Measurements from ENCODE around the gene PICALM. TPM values are rescaled to one million over a fixed set of nuclear protein-coding genes. Genes with fewer than 3 reads are reported as not detected.

The PICALM gene
- total and polyA plus RNA-seq, 2 of the 13 experiments (the other 11 are each of a cell fraction or from before 2014, with no cell fraction given), result 97.6 to 154 TPM

GRCh38 chr11:86013713-86014112, 55.2 kb downstream of the PICALM start (continued):
- TF ChIP-seq, protein P1, sequence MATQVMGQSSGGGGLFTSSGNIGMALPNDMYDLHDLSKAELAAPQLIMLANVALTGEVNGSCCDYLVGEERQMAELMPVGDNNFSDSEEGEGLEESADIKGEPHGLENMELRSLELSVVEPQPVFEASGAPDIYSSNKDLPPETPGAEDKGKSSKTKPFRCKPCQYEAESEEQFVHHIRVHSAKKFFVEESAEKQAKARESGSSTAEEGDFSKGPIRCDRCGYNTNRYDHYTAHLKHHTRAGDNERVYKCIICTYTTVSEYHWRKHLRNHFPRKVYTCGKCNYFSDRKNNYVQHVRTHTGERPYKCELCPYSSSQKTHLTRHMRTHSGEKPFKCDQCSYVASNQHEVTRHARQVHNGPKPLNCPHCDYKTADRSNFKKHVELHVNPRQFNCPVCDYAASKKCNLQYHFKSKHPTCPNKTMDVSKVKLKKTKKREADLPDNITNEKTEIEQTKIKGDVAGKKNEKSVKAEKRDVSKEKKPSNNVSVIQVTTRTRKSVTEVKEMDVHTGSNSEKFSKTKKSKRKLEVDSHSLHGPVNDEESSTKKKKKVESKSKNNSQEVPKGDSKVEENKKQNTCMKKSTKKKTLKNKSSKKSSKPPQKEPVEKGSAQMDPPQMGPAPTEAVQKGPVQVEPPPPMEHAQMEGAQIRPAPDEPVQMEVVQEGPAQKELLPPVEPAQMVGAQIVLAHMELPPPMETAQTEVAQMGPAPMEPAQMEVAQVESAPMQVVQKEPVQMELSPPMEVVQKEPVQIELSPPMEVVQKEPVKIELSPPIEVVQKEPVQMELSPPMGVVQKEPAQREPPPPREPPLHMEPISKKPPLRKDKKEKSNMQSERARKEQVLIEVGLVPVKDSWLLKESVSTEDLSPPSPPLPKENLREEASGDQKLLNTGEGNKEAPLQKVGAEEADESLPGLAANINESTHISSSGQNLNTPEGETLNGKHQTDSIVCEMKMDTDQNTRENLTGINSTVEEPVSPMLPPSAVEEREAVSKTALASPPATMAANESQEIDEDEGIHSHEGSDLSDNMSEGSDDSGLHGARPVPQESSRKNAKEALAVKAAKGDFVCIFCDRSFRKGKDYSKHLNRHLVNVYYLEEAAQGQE (IDR thresholded peaks at IDR 0.05; ENCODE audit: borderline replicate concordance in 1 of 2, low read depth in 1 of 2, low read length in 2 of 2), result no peak
- TF ChIP-seq TFDP2 (CRISPR knock-in tag; IDR thresholded peaks at IDR 0.05), result no peak
- no peak for TF ChIP-seq NFKB2 (CRISPR knock-in tag; IDR thresholded peaks at IDR 0.05; ENCODE audit: borderline replicate concordance)
- no peak for TF ChIP-seq ATRX (CRISPR knock-in tag; IDR thresholded peaks at IDR 0.05; ENCODE audit: borderline replicate concordance)
- TF ChIP-seq MZF1 (CRISPR knock-in tag; IDR thresholded peaks at IDR 0.05; ENCODE audit: borderline replicate concordance), result no peak
- TF ChIP-seq KLF9 (CRISPR knock-in tag; IDR thresholded peaks at IDR 0.05; ENCODE audit: low read depth), result no peak
- TF ChIP-seq TBP (CRISPR knock-in tag; IDR thresholded peaks at IDR 0.05), result no peak
- no peak for TF ChIP-seq ZKSCAN8 (CRISPR knock-in tag; IDR thresholded peaks at IDR 0.05; ENCODE audit: borderline replicate concordance)
- TF ChIP-seq ZNF430 (CRISPR knock-in tag; IDR thresholded peaks at IDR 0.05), result no peak
- no peak for TF ChIP-seq FOXP4 (CRISPR knock-in tag; IDR thresholded peaks at IDR 0.05)
- TF ChIP-seq GATAD2A (CRISPR knock-in tag; IDR thresholded peaks at IDR 0.05), result no peak
- no peak for TF ChIP-seq ZNF816 (CRISPR knock-in tag; IDR thresholded peaks at IDR 0.05; ENCODE audit: borderline replicate concordance)
- no peak for TF ChIP-seq HBP1 (CRISPR knock-in tag; IDR thresholded peaks at IDR 0.05; ENCODE audit: low read depth)
